GM21390 (cell line): ENCODE results near the gene KIF5A.
"Not testable (repeated sequence)": the region's sequence is repeated elsewhere in the genome, so short reads cannot be mapped to it uniquely, and the experiment has no call there.

Experiments
- ATAC-seq: cut with Tn5 transposase; IDR thresholded peaks from one replicate; pipeline ENCODE4 v1.9.1; 2021; ENCODE audit not compliant: unreplicated experiment

Gene KIF5A

DNA sequence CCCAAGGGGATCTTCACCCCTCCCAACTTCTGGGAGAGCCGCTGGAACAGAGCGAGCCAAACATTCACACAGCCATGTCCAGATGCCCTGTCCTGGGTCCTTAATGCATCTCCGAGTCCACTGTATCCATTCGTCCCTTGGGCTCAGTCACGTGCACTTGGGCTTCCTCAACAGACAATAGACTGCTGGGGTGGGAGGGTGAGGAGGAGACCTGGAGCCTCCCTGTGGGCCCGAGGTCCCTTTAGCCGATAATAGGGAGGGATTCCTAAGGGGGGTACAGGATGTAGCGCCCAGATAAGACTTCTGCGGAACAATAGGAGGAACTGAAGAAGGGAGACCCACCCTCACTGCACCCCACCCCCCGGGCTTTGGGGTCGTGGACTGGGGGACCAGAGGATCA is 68.1 kb downstream of the KIF5A start:
- no peak for ATAC-seq

DNA sequence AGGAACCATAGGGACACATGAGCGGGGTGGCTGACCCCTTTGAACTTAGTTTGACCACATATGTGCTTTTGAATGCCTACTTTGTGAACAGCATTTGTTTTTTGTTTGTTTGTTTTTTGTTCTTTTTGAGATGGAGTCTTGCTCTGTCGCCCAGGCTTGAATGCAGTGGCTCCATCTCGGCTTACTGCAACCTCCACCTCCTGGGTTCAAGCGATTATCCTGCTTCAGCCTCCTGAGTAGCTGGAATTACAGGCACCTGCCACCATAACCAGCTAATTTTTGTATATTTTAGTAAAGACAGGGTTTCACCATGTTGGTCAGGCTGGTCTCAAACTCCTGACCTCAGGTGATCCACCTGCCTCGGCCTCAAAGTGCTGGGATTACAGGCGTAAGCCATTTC is 68.6 kb downstream of the KIF5A start:
- ATAC-seq = not testable (repeated sequence)

DNA sequence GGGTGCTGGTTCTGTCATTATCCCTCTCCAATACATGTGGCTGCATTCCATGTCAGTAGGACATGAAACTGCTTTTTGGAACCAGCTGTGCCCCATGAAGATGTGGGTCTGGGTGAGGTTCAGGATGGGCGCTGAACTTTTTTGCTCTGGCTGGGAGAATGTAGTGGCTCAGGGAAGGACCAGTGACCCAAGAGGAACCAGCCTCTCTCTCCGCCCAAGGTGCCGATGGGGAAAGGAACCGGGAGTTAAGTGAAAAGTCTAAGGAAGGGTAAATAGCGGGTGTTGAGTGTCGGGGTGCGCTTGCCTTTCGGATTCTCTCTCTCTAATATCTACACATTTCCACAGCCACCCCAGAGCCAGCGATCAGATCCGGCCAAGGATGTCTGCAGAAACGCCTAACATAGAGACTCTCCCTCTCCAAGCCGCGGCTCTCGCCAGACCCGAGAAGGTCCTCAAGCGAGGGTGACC is 69.2 kb downstream of the KIF5A start:
- no peak for ATAC-seq

DNA sequence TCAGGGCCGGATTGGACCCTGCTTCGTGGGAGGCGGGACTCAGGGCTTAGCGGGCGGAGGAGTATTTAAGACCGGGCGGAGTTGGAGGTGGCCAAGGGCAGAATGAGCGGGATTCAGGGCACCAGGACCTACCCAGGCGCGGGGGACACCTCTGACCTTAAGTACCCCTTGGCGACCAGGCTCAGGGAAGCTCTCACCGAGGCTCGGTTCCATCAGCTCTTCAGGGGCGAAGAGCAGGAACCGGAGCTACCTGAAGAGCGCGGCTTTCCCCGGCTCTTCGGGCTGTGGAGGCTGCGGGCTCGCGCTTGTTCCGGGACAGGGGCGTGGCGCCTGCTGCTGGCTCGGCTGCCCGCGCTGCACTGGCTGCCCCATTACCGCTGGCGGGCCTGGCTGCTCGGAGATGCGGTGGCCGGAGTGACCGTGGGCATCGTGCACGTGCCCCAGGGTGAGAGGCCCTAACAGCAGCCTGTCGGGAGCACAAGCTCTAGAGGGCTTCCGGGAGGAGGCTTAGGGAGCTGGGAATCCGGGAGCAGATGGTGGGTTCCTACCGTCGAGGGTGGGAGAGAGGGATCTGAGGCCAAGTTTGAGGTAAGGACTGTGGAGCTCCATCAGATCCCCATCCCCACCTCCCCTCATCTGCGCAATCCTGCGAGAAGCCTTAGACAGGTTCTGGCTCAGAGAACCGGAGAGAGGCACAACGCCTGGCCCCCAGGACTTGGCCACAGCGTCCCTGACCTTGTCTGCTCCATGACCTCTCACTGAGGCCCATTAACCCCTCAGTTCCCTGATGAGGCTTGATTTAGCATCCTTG is 69.8 kb downstream of the KIF5A start:
- ATAC-seq = no peak

DNA sequence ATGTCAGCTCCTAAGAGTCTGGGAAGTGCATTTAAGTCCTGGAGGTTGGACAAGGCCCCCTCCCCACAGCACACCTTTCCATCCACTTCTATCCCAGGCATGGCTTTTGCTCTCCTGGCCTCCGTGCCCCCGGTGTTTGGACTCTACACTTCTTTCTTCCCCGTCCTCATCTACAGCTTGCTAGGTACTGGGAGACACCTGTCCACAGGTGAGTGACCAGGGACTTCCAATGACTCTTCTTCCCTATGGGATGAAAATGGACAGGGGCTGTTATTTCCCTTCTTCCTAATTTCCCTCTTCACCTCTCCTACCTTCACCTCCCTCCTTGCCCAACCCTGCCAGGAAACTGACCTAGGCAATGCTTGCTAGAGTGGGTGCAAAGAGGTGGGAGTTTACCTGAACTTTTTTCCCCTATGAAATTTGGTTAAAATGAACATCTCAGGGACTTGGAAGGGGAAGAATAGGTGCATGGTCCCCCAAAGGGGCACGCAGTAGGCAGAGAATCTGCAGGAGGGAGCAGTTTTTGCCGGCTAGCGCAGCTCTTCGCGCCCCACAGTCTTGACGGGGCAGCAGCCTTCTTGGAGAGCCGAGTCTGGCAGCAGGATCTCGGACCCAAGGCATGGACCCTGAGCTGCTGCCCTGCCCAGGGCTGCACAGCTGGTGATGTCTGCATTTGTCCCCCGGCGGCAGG is 70.5 kb downstream of the KIF5A start:
- no peak for ATAC-seq

DNA sequence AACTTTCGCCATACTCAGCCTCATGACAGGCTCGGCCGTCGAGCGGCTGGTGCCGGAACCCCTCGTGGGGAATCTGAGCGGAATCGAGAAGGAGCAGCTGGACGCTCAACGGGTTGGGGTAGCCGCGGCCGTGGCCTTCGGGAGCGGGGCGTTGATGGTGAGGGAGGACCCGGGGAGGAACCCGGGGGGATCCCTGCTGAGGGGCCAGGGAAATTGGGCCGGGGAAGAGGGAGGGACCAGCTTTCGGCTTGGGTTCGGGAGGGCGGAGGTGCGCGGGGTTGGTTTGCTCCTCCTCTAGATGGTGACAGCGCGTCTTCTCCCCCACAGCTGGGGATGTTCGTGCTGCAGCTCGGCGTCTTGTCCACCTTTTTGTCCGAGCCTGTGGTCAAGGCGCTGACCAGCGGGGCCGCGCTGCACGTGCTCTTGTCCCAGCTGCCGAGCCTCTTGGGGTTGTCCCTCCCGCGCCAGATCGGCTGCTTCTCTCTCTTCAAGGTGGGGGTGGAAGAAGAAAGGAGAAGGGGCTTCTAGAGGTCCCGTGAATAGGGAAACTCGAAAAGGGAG is 71.2 kb downstream of the KIF5A start:
- no peak for ATAC-seq

DNA sequence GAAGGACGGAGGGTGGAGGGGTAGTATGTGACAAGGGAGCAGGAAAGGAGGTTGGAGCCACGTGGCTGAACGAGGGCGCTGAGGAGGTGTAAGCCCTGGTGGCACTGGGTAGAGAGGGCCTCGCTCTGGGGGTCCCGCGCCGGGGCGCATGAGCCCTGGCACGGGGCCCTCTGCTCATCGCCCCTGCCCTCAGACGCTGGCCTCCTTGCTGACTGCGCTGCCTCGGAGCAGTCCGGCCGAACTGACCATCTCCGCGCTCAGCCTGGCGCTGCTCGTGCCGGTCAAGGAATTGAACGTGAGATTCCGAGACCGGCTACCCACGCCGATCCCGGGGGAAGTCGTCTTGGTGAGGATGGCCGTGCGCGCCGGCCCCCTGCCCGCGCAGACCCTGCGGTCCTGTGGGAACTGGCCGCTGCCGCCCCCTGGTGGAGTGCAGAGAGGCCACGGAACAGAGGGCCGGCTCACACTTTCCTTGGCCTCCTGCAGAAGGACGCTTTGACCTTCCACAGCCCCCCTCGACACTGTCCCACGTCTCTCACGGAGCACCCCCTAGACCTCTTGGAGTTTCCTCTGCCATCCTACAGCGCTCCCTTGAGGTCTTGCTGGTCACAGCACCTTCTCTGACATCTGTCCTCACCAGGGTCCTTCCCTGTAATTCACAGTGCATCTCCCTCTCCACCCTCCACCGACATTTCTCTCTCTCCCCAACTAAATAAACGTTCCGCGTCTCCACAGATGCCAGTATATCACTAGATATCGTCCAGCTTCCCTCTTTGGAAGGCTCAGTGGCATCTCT is 71.9 kb downstream of the KIF5A start:
- ATAC-seq = peak; percentile 51

DNA sequence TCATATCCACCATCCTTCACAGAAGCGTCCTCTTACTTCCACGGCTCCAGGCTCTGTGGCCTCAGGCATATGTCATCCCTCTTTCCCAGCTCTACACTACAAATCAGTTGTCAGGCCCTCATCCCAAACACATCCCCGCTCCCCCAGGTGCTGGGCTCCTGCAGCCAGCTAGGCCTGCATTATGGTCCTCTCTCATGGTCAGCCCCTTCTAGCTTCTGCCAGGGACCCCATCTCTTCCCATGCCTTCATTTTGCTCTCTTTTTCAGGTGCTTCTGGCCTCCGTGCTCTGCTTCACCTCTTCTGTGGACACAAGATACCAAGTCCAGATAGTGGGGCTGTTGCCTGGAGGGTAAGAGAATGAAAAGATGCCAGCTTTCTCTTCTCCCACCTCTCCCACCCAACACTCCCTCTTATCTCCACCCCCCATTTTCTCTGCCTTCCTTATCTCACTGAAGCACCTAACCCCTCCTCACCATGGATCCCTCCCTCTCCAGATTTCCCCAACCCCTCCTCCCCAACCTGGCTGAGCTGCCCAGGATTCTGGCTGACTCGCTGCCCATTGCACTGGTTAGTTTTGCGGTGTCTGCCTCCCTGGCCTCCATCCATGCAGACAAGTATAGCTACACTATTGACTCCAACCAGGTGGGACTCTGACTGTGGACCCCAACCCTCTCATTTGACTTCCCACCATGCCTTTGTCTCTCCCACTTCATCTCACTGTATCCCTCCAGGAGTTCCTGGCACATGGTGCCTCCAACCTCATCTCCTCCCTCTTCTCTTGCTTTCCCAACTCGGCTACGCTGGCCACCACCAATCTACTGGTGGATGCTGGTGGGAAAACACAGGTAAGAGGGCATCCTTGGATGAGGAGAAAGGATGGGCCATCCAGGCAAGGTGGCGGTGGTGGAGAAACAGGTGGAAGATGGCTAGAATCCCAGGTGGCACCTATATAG is 72.7 kb downstream of the KIF5A start:
- ATAC-seq = no peak

DNA sequence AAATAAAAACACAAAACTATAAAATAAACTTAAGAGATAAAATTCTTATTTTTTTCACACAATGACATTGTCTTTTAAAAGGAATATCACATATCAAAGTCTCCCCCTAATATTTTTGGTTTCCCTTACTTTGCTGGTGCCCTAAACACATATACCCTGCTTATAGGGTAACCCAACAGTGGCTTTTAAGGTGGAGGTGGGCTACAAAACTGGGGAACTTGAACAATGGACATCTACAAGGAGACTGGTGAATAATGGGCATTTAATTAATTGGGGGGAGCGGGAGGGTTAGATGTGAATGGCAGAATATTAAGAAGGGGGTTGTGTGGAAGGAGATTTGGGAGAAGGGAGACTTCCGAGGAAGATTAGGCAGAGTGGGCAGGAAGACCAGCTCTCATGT is 73.5 kb downstream of the KIF5A start:
- ATAC-seq = no peak

DNA sequence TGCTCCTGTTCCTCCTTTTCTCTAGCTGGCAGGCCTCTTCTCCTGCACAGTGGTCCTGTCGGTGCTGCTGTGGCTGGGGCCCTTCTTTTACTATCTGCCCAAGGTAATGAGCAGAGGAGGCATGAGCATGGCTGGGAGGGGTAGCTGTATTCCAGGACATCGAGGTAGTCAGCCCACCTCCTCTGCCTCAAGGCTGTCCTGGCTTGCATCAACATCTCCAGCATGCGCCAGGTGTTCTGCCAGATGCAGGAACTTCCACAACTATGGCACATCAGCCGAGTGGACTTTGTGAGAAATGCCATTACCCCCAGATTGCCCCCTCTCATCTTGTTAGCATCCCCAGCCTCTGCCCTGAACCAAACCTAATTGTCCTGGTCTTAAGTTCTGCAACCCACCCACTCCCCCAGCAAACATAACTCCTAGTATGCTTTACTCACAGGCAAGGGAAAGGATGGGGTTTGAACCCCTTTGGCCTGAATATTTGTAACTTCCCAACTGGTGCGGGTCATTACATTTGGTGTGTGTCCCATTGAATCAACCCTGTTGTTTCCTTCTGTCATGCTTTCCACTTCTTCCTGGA is 74.1 kb downstream of the KIF5A start:
- no peak for ATAC-seq

DNA sequence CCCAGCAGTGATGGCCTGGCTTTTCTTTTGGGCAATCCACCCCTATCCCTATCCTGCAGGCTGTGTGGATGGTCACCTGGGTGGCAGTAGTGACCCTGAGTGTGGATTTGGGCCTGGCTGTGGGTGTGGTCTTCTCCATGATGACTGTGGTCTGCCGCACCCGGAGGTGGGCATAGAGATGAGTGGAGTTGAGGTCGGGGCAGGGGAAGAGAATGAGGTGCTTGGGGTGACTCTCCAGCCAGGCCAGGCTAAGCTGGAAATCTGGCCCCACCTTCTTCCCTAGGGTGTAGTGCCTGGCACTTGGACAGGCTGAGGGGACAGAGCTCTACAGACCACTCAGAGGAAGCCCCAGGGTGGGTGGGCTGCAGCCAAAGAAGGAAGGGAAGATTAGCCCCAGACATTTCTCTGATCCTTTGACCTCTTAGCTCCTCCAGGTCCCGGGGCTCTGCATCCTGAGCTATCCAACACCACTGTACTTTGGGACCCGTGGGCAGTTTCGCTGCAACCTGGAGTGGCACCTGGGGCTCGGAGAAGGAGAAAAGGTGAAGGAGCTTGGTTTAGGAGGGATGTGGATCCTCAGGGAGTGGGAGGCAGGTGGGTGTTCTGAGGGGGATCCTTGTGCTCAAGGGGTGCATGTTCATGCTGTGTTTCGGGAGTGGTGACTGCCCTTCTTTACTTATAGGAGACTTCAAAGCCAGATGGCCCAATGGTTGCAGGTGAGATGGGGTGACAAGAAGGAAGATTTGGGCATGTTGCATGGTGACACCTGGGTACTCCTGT is 74.8 kb downstream of the KIF5A start:
- no peak for ATAC-seq

DNA sequence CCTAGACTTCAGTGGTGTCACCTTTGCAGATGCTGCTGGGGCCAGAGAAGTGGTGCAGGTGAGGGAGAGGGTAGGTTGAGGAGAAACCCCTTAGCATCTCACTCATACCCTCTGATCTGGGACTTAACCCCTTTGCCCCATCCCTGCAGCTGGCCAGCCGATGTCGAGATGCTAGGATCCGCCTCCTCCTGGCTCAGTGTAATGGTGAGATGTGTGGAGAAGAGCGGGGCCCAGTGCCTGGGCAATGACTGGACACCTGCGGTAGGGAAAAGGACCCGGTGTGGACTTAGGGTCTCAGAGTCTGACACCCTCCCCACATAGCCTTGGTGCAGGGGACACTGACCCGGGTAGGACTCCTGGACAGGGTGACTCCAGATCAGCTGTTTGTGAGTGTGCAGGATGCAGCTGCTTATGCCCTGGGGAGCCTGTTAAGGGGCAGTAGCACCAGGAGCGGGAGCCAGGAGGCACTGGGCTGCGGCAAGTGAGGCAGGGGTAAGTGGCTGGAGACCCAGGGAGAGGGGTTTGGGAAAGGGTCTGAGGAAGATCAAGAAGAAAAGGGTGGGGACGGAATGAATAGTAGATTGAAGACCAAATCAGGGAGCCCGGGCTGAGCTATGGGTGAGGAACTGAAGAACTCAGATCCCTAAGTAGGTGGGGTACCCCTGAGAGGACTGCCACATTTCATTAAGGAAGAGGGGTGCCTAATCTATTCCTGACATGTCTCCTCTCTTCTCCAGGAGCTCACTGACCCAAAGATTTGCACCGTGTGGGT is 75.6 kb downstream of the KIF5A start:
- no peak for ATAC-seq

DNA sequence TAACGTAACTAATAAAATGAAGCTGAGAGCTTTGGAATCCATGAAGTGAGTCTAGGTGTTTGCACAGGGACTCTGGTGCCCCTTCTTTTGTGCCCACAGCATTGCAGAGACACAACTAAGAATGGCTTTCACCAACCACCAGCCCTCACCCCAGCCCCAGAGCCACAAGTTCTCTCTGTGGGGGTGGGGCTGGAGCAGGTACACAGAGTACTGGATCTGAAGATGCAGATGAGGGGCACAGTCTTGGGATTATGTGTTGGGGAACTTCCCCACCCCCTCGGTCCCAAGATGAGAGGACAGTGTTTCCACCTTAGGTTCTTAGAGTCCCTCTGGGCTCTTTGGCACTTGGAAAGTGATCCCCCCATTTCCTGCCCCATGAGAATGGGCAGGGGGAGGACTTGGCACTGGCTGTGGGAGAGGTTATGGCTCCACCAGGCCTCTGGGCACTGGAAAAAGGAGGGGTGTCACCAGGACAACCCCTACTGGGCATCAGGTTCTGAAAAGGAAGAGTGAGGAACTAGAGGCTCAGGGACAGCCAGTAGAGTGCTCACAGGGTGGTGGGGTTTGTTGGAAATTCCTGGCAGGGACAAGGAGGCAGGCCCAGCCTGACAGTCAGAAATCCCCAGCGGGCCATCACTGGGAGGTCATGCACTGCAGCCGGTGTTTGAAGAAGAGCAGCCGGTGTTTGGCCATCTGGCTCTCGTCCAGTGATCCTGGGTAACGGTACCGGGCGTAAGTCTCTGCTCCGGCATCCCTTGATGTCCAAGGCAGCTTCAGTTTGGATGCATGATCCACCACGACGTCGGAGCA is 76.5 kb downstream of the KIF5A start:
- no peak for ATAC-seq

DNA sequence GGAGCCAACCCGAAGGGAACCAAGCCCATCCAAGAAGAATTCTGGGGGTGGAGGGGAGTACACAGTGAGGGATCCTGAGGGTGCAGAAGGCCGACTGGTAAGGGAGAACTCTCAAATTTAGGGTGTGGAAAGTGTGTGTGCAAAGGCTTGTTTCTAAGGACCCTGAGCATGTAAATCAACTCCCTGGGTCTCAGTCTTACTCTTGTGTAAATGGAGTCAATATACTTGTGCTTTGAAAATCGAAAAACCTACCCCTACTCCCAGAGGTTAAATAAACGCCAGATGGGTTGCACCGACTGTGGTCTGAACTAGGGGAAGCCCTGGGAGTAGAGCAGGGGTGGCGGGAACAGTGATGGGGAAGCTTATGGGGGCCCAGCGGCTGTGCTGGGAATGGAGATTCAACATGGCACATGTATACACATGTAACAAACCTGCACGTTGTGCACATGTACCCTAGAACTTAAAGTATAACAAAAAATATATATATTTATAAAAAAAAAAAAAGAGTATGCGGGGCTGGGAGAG is 77.1 kb downstream of the KIF5A start:
- no peak for ATAC-seq

DNA sequence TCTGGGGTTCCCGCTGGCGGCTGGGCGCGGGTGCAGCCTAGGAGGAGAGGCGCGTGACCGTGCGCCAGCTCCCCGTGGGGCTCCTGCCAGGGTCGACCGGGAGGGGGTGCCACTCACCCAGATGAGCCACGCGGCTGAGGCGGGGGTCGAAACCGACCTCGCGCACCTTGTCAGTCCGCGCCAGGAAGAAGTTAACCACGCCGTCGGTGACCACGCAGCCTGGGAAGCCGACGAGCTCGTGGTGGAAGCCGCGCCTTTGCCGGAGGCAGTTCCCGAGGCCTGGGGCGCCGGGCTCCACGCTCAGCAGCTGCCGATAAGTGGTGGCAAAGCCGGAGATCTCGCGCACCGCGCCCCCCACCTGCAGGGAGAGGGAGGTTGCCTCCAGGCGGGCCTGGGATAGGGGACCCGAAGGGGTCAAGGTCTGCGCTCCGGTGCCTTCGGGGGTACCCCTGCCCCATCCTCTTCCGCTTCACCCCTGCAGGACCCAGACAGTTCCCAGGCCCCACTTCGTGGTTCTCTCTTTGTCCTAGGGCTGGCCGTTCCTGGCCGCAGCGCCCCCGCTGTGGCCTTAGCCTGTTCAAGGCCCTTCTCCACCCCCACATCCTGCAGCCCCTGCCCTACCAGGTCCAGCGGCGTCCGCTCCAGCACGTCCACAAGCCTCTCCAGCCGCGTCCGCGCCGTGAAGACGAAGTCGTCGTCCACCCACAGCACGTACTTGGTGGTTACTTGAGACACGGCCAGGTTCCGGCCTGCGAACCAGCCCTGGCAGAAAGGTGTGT is 77.8 kb downstream of the KIF5A start:
- no peak for ATAC-seq
